ENCODE data around the gene SPACA6. TPM values are rescaled to one million over a fixed set of nuclear protein-coding genes. Genes with fewer than 3 reads are reported as not detected.
A peak's percentile ranks its signal among the peaks of the same experiment; 100 is the strongest.

Gene SPACA6
- total and polyA plus RNA-seq, 9 of the 15 experiments (the other 6 are each of a cell fraction or from before 2014, with no cell fraction given): 1.3 to 17.3 (median 6.2) TPM

DNA sequence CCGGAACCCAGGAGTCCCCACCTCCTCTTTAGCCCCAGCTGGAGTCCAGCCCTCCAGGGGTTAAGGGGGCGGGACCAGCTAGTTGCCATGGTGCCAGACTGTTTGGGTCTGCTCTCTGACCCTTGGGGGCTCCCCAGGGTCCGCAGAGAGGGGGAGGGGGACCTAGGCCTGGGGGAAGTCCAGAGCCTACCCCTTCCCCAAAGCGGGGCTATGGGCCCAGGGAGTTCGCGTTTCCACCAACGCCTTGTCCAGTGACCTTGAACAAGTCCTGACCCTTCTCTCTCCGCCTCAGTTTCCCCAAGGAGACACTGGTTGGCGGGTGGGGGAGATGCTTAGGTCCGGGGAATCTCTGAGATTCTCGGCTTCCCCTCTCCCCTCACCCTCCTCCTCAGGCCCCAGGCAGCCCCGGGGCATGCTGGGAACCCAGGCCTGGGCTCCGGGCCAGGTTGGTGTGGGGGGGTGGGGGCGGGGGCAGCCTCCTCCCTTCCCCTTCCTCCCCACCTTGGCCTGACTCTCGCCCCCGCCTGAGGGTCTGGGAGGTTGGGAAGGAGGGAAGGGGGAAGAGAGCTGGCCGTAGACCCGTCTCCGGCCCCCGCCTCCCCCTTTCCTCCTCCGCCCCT is 2.6 kb upstream of the SPACA6 start (continued):
- TF ChIP-seq PTRF (tag; IDR thresholded peaks at IDR 0.05) (no peak), POLR2AphosphoS5 (IDR thresholded peaks at IDR 0.05; ENCODE audit: control insufficient read depth, insufficient read depth, low read depth, low read length) (no peak), ESRRB (CRISPR knock-in tag; IDR thresholded peaks at IDR 0.05; ENCODE audit: borderline replicate concordance) (no peak), SMARCE1 (IDR thresholded peaks at IDR 0.05) (no peak), DIDO1 (tag; IDR thresholded peaks at IDR 0.05; ENCODE audit: low read depth) (no peak), SMAD4 (CRISPR knock-in tag; conservative IDR thresholded peaks at IDR 0.05) (peak; percentile 96), STAT5B (CRISPR knock-in tag; IDR thresholded peaks at IDR 0.05) (no peak), ZNF282 (CRISPR knock-in tag; IDR thresholded peaks at IDR 0.05) (no peak), RNF2 (IDR thresholded peaks at IDR 0.05) (no peak), GABPA (tag; conservative IDR thresholded peaks at IDR 0.05; ENCODE audit: low read depth) (no peak), ZBTB8A (IDR thresholded peaks at IDR 0.05; ENCODE audit: partially characterized antibody) (no peak), ZFP30 (CRISPR knock-in tag; IDR thresholded peaks at IDR 0.05; ENCODE audit: borderline replicate concordance) (no peak), POLR3A (IDR thresholded peaks at IDR 0.05; ENCODE audit: borderline replicate concordance, extremely low read depth, insufficient read depth, insufficient read length) (no peak), BRD4 (IDR thresholded peaks at IDR 0.05) (no peak)
- TF ChIP-seq, protein P1, sequence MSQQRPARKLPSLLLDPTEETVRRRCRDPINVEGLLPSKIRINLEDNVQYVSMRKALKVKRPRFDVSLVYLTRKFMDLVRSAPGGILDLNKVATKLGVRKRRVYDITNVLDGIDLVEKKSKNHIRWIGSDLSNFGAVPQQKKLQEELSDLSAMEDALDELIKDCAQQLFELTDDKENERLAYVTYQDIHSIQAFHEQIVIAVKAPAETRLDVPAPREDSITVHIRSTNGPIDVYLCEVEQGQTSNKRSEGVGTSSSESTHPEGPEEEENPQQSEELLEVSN (IDR thresholded peaks at IDR 0.05; ENCODE audit: borderline replicate concordance in 1 of 2, extremely low read depth in 1 of 2, insufficient read depth in 1 of 2, insufficient read length in 1 of 2, low read depth in 1 of 2, low read length in 1 of 2, poor library complexity in 1 of 2, severe bottlenecking in 1 of 2): no peak
- TF ChIP-seq, protein P2, sequence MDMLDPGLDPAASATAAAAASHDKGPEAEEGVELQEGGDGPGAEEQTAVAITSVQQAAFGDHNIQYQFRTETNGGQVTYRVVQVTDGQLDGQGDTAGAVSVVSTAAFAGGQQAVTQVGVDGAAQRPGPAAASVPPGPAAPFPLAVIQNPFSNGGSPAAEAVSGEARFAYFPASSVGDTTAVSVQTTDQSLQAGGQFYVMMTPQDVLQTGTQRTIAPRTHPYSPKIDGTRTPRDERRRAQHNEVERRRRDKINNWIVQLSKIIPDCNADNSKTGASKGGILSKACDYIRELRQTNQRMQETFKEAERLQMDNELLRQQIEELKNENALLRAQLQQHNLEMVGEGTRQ (CRISPR knock-in tag; IDR thresholded peaks at IDR 0.05): no peak
- TF ChIP-seq, protein P3, sequence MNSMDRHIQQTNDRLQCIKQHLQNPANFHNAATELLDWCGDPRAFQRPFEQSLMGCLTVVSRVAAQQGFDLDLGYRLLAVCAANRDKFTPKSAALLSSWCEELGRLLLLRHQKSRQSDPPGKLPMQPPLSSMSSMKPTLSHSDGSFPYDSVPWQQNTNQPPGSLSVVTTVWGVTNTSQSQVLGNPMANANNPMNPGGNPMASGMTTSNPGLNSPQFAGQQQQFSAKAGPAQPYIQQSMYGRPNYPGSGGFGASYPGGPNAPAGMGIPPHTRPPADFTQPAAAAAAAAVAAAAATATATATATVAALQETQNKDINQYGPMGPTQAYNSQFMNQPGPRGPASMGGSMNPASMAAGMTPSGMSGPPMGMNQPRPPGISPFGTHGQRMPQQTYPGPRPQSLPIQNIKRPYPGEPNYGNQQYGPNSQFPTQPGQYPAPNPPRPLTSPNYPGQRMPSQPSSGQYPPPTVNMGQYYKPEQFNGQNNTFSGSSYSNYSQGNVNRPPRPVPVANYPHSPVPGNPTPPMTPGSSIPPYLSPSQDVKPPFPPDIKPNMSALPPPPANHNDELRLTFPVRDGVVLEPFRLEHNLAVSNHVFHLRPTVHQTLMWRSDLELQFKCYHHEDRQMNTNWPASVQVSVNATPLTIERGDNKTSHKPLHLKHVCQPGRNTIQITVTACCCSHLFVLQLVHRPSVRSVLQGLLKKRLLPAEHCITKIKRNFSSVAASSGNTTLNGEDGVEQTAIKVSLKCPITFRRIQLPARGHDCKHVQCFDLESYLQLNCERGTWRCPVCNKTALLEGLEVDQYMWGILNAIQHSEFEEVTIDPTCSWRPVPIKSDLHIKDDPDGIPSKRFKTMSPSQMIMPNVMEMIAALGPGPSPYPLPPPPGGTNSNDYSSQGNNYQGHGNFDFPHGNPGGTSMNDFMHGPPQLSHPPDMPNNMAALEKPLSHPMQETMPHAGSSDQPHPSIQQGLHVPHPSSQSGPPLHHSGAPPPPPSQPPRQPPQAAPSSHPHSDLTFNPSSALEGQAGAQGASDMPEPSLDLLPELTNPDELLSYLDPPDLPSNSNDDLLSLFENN (IDR thresholded peaks at IDR 0.05; ENCODE audit: low read depth in 2 of 2, low read length in 2 of 2): no peak
- TF ChIP-seq, protein P4, sequence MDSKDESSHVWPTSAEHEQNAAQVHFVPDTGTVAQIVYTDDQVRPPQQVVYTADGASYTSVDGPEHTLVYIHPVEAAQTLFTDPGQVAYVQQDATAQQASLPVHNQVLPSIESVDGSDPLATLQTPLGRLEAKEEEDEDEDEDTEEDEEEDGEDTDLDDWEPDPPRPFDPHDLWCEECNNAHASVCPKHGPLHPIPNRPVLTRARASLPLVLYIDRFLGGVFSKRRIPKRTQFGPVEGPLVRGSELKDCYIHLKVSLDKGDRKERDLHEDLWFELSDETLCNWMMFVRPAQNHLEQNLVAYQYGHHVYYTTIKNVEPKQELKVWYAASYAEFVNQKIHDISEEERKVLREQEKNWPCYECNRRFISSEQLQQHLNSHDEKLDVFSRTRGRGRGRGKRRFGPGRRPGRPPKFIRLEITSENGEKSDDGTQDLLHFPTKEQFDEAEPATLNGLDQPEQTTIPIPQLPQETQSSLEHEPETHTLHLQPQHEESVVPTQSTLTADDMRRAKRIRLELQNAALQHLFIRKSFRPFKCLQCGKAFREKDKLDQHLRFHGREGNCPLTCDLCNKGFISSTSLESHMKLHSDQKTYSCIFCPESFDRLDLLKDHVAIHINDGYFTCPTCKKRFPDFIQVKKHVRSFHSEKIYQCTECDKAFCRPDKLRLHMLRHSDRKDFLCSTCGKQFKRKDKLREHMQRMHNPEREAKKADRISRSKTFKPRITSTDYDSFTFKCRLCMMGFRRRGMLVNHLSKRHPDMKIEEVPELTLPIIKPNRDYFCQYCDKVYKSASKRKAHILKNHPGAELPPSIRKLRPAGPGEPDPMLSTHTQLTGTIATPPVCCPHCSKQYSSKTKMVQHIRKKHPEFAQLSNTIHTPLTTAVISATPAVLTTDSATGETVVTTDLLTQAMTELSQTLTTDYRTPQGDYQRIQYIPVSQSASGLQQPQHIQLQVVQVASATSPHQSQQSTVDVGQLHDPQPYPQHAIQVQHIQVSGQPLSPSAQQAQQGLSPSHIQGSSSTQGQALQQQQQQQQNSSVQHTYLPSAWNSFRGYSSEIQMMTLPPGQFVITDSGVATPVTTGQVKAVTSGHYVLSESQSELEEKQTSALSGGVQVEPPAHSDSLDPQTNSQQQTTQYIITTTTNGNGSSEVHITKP (IDR thresholded peaks at IDR 0.05; ENCODE audit: partially characterized antibody): no peak
